Measurements from ENCODE around the gene HJURP.
A peak's percentile ranks its signal among the peaks of the same experiment; 100 is the strongest.
"Not testable (repeated sequence)": the region's sequence is repeated elsewhere in the genome, so short reads cannot be mapped to it uniquely, and the experiment has no call there.

The HJURP gene

GRCh38 chr2:233854241-233854981 lies at the start of gene HJURP:
Gene HJURP, minus strand, starts transcription at chr2:233854535. Its CDS starts 35 bp downstream, at chr2:233854500.
- peak; percentile 91 for DNase-seq

GRCh38 chr2:233901884-233902283 lies 47.5 kb upstream of the HJURP start:
- no peak for DNase-seq

GRCh38 chr2:233901367-233901766 lies 47.0 kb upstream of the HJURP start:
- DNase-seq = no peak

GRCh38 chr2:233896253-233896652 lies 41.9 kb upstream of the HJURP start:
- not testable (repeated sequence) for DNase-seq

- DNase-seq = no peak
Observed at GRCh38 chr2:233892793-233893192, 38.5 kb upstream of the HJURP start.

- DNase-seq = no peak
Observed at GRCh38 chr2:233882353-233882752, 28.0 kb upstream of the HJURP start.

GRCh38 chr2:233872125-233872524 lies 17.8 kb upstream of the HJURP start:
- DNase-seq = not testable (repeated sequence)

GRCh38 chr2:233871432-233871831 lies 17.1 kb upstream of the HJURP start:
- DNase-seq = no peak

GRCh38 chr2:233867993-233868532 lies 13.7 kb upstream of the HJURP start, which contains the start of gene MSL3B:
Gene MSL3B, minus strand, starts transcription at chr2:233868386.
- DNase-seq = peak; percentile 66

- DNase-seq = no peak
Observed at GRCh38 chr2:233866479-233866878, 12.1 kb upstream of the HJURP start.

- DNase-seq = no peak
Observed at GRCh38 chr2:233865838-233866237, 11.5 kb upstream of the HJURP start.

- no peak for DNase-seq
Observed at GRCh38 chr2:233862261-233862768, 8.0 kb upstream of the HJURP start.

GRCh38 chr2:233858331-233858730 lies 4.0 kb upstream of the HJURP start:
- no peak for DNase-seq

- DNase-seq = peak; percentile 13
Observed at GRCh38 chr2:233857511-233858141, 3.3 kb upstream of the HJURP start.

- DNase-seq = no peak
Observed at GRCh38 chr2:233856184-233856583, 1.8 kb upstream of the HJURP start.

- DNase-seq = no peak
Observed at GRCh38 chr2:233855345-233855744, 1.0 kb upstream of the HJURP start.

- no peak for DNase-seq
Observed at GRCh38 chr2:233853883-233854240, 473 bp downstream of the HJURP start.

- DNase-seq = no peak
Observed at GRCh38 chr2:233853353-233853752, 982 bp downstream of the HJURP start.

- DNase-seq = no peak
Observed at GRCh38 chr2:233852056-233852455, 2.3 kb downstream of the HJURP start.

GRCh38 chr2:233851169-233851568 lies 3.2 kb downstream of the HJURP start:
- DNase-seq = no peak

GRCh38 chr2:233850745-233851144 lies 3.6 kb downstream of the HJURP start:
- DNase-seq = no peak

- no peak for DNase-seq
Observed at GRCh38 chr2:233849607-233850271, 4.6 kb downstream of the HJURP start.

- no peak for DNase-seq
Observed at GRCh38 chr2:233848276-233848675, 6.1 kb downstream of the HJURP start.

All from T1000 (cell line).